Calu3 (cell line): Measurements from ENCODE around the gene RYR3. TPM values are rescaled to one million over a fixed set of nuclear protein-coding genes. Genes with fewer than 3 reads are reported as not detected.

Experiments used
- BruUV-seq: library from RNA; stranded (reverse); fragments of 400-500 nt; replicated peaks from 2 replicates; lab custom pipeline; 2021; lab: Mats Ljungman, UMichigan
- CTCF ChIA-PET: fragments of 300-600 bp; sonication (Branson Sonifier 250); formaldehyde crosslinking; loops from one replicate; lab custom pipeline; 2022; ENCODE audit warnings: antibody characterized with exemption; lab: Charles Lee
- DNase-seq: peaks from one replicate; pipeline ENCODE4 v3.0.0; 2022
- H3K27ac Mint-ChIP-seq: one replicate; pipeline ENCODE4 v1.8.0; 2022; ENCODE audit warnings: mixed read lengths; ENCODE audit not compliant: unreplicated experiment
- H3K27me3 Mint-ChIP-seq: one replicate; pipeline ENCODE4 v1.8.0; 2022; ENCODE audit warnings: mixed read lengths; ENCODE audit not compliant: unreplicated experiment
- H3K36me3 Mint-ChIP-seq: one replicate; pipeline ENCODE4 v1.8.0; 2022; ENCODE audit warnings: mild to moderate bottlenecking, moderate library complexity, mixed read lengths; ENCODE audit not compliant: insufficient read depth, unreplicated experiment
- H3K4me1 Mint-ChIP-seq: one replicate; pipeline ENCODE4 v1.8.0; 2022; ENCODE audit warnings: mild to moderate bottlenecking, low read depth, mixed read lengths; ENCODE audit not compliant: unreplicated experiment
- H3K4me3 Mint-ChIP-seq: one replicate; pipeline ENCODE4 v1.8.0; 2022; ENCODE audit warnings: mild to moderate bottlenecking, low read depth, moderate library complexity, mixed read lengths; ENCODE audit not compliant: unreplicated experiment
- H3K9me3 Mint-ChIP-seq: one replicate; pipeline ENCODE4 v1.8.0; 2022; ENCODE audit warnings: low read depth, mixed read lengths; ENCODE audit not compliant: unreplicated experiment
- intact Hi-C: fragments of 100-400 bp; cut with micrococcal nuclease; formaldehyde crosslinking; loops from one replicate; pipeline ENCODE4 v1.10.0; 2022; ENCODE audit not compliant: unreplicated experiment
- total RNA-seq: library from RNA; stranded (reverse); gene quantifications from 2 replicates; pipeline ENCODE4 v1.2.3, GENCODE V29; 2022
- TF ChIP-seq, protein P1 (sequence below): fragments of 200-600 bp; IDR thresholded peaks from one replicate; pipeline ENCODE4 v1.8.0; 2022; ENCODE audit warnings: antibody characterized with exemption; ENCODE audit not compliant: unreplicated experiment

The RYR3 gene
- total RNA-seq, 1 experiment from 2014 or later: not detected

- no peaks in the 10 kb centered on the region for H3K9me3 Mint-ChIP-seq
- no peaks in the 10 kb centered on the region for H3K27me3 Mint-ChIP-seq
- H3K36me3 Mint-ChIP-seq: no peaks in the 10 kb centered on the region
- CTCF ChIA-PET: no interaction called here
- H3K27ac Mint-ChIP-seq: no peak overlapping the region
- no peak overlapping the region for H3K4me3 Mint-ChIP-seq
- no peaks in the 10 kb centered on the region for H3K4me1 Mint-ChIP-seq
- BruUV-seq: no TSS peak
- TF ChIP-seq, protein P1, sequence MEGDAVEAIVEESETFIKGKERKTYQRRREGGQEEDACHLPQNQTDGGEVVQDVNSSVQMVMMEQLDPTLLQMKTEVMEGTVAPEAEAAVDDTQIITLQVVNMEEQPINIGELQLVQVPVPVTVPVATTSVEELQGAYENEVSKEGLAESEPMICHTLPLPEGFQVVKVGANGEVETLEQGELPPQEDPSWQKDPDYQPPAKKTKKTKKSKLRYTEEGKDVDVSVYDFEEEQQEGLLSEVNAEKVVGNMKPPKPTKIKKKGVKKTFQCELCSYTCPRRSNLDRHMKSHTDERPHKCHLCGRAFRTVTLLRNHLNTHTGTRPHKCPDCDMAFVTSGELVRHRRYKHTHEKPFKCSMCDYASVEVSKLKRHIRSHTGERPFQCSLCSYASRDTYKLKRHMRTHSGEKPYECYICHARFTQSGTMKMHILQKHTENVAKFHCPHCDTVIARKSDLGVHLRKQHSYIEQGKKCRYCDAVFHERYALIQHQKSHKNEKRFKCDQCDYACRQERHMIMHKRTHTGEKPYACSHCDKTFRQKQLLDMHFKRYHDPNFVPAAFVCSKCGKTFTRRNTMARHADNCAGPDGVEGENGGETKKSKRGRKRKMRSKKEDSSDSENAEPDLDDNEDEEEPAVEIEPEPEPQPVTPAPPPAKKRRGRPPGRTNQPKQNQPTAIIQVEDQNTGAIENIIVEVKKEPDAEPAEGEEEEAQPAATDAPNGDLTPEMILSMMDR: no peak
- intact Hi-C loops: no loop called here
- no peak for DNase-seq
Observed at GRCh38 chr15:33858836-33859235, 548.1 kb downstream of the RYR3 start.

DNA sequence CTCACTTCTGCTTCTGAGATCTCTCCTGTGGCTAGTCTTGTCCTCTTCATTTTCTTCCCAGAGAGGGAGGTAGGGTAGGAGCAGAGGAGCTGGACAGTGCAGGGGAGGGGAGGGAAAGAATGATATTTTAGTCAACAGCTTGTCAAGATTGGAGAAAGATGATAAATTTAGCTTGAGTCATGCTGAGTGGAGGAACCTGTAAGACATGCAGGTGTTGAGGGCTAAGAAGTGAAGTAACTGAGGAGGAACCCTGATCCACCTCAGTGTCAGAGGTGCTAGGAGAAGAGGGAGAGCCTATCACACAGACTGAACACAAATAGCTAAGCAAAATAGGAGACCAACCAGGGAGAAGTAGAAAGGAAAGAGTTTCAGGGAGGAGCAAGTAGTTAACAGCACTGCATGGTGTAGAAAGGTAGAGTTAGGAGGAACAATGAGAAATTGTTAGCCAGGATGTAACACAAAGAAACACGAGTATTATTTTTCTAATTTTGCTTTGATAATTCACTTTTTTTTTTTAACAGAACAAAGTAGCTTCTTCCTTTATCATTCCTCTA lies 549.3 kb downstream of the RYR3 start:
- H3K27ac Mint-ChIP-seq: no peak overlapping the region
- no TSS peak for BruUV-seq
- TF ChIP-seq, protein P1: no peak
- no peaks in the 10 kb centered on the region for H3K4me1 Mint-ChIP-seq
- CTCF ChIA-PET: no interaction called here
- intact Hi-C loops: no loop called here
- H3K9me3 Mint-ChIP-seq: no peaks in the 10 kb centered on the region
- H3K27me3 Mint-ChIP-seq: no peaks in the 10 kb centered on the region
- no peak overlapping the region for H3K4me3 Mint-ChIP-seq
- no peak for DNase-seq
- no peaks in the 10 kb centered on the region for H3K36me3 Mint-ChIP-seq

- TF ChIP-seq, protein P1: no peak
- H3K9me3 Mint-ChIP-seq: no peaks in the 10 kb centered on the region
- DNase-seq: no peak
- no peaks in the 10 kb centered on the region for H3K27me3 Mint-ChIP-seq
- H3K4me3 Mint-ChIP-seq: no peak overlapping the region
- intact Hi-C loops: no loop called here
- H3K36me3 Mint-ChIP-seq: no peaks in the 10 kb centered on the region
- no peaks in the 10 kb centered on the region for H3K4me1 Mint-ChIP-seq
- no TSS peak for BruUV-seq
- H3K27ac Mint-ChIP-seq: no peak overlapping the region
- CTCF ChIA-PET: no interaction called here
Observed at GRCh38 chr15:33860754-33861153, 550.0 kb downstream of the RYR3 start.

GRCh38 chr15:33864360-33865075 lies 553.8 kb downstream of the RYR3 start:
- no TSS peak for BruUV-seq
- Mint-ChIP-seq H3K4me1 (no peaks in the 10 kb centered on the region), H3K4me3 (no peak overlapping the region), H3K27ac (no peak overlapping the region), H3K36me3 (no peaks in the 10 kb centered on the region), H3K27me3 (no peaks in the 10 kb centered on the region), H3K9me3 (no peaks in the 10 kb centered on the region)
- DNase-seq: no peak
- TF ChIP-seq, protein P1: no peak
- intact Hi-C loops: no loop called here
- CTCF ChIA-PET: no interaction called here
